GM23338 (cell line): Measurements from ENCODE around the gene M6PR. TPM values are rescaled to one million over a fixed set of nuclear protein-coding genes. Genes with fewer than 3 reads are reported as not detected.

Source experiments
- ATAC-seq: fragments of 200-7000 bp; cut with Tn5 transposase; 3 replicates; pipeline ENCODE4 v1.9.1; 2020
- DNase-seq: peaks from one replicate; pipeline ENCODE4 v3.0.0-alpha.2; 2015; ENCODE audit warnings: low spot score
- H2AFZ ChIP-seq: fragments of 200-600 bp; sonication (generic); 2 replicates; pipeline ENCODE4 v1.8.0; 2016; ENCODE audit warnings: antibody characterized with exemption, mild to moderate bottlenecking, moderate library complexity
- H3F3A ChIP-seq: fragments of 200-600 bp; sonication (generic); replicated peaks from 2 replicates; pipeline ENCODE4 v1.8.0; 2017; ENCODE audit warnings: antibody characterized with exemption, mixed run types, low read depth
- H3K27ac ChIP-seq: fragments of 200-600 bp; sonication (generic); 2 replicates; pipeline ENCODE4 v1.6.1; 2016; ENCODE audit warnings: low read depth
- H3K27me3 ChIP-seq: fragments of 200-600 bp; sonication (generic); 2 replicates; pipeline ENCODE4 v1.8.0; 2016; ENCODE audit warnings: mild to moderate bottlenecking, mixed run types, moderate library complexity; ENCODE audit not compliant: insufficient read depth
- H3K36me3 ChIP-seq: fragments of 200-600 bp; sonication (generic); 2 replicates; pipeline ENCODE4 v1.8.0; 2016; ENCODE audit warnings: mild to moderate bottlenecking; ENCODE audit not compliant: insufficient read depth
- H3K4me1 ChIP-seq: fragments of 200-600 bp; sonication (generic); 2 replicates; pipeline ENCODE4 v1.8.0; 2016; ENCODE audit warnings: mild to moderate bottlenecking, moderate library complexity; ENCODE audit not compliant: insufficient read depth
- H3K4me2 ChIP-seq: fragments of 200-600 bp; sonication (generic); 2 replicates; pipeline ENCODE4 v1.7.1; 2017; ENCODE audit warnings: mixed run types
- H3K4me3 ChIP-seq: fragments of 200-600 bp; sonication (generic); 2 replicates; pipeline ENCODE4 v1.6.1; 2016; ENCODE audit warnings: mixed run types
- H3K79me2 ChIP-seq: fragments of 200-600 bp; sonication (generic); replicated peaks from 2 replicates; pipeline ENCODE4 v1.8.0; 2017; ENCODE audit warnings: mild to moderate bottlenecking; ENCODE audit not compliant: insufficient read depth
- H3K9me2 ChIP-seq: fragments of 200-600 bp; sonication (generic); 2 replicates; pipeline ENCODE4 v1.8.0; 2017; ENCODE audit not compliant: insufficient read depth
- H4K20me1 ChIP-seq: fragments of 200-600 bp; sonication (generic); replicated peaks from 2 replicates; pipeline ENCODE4 v1.8.0; 2017; ENCODE audit warnings: mild to moderate bottlenecking; ENCODE audit not compliant: insufficient read depth
- H3K27ac Mint-ChIP-seq: 2 replicates; pipeline ENCODE4 v1.8.0; 2020; ENCODE audit warnings: inconsistent platforms, mild to moderate bottlenecking, moderate library complexity, mixed read lengths
- H3K27me3 Mint-ChIP-seq: 3 replicates; pipeline ENCODE4 v1.8.0; 2022; ENCODE audit warnings: low read depth, mild to moderate bottlenecking, moderate library complexity, mixed read lengths, inconsistent platforms; ENCODE audit not compliant: insufficient read depth, poor library complexity
- H3K36me3 Mint-ChIP-seq: 3 replicates; pipeline ENCODE4 v1.8.0; 2021; ENCODE audit warnings: low read depth, mild to moderate bottlenecking, inconsistent platforms, moderate library complexity, mixed read lengths
- H3K4me1 Mint-ChIP-seq: 3 replicates; pipeline ENCODE4 v1.8.0; 2020; ENCODE audit warnings: mild to moderate bottlenecking, inconsistent platforms, mixed read lengths
- H3K4me3 Mint-ChIP-seq: 3 replicates; pipeline ENCODE4 v1.8.0; 2021; ENCODE audit warnings: moderate library complexity, mild to moderate bottlenecking, inconsistent platforms, mixed read lengths
- H3K9me3 Mint-ChIP-seq: 3 replicates; pipeline ENCODE4 v1.8.0; 2020; ENCODE audit warnings: moderate library complexity, mild to moderate bottlenecking, inconsistent platforms, mixed read lengths
- CREB1 ChIP-seq: fragments of 250-450 bp; sonication (Bioruptor Pico); IDR thresholded peaks from 2 replicates; pipeline ENCODE4 v1.5.0; 2020; ENCODE audit warnings: low read depth, mild to moderate bottlenecking, moderate library complexity
- ETS1 ChIP-seq: IDR thresholded peaks from 2 replicates; pipeline ENCODE4 v1.6.1; 2016; ENCODE audit warnings: antibody characterized with exemption
- EZH2 ChIP-seq: fragments of 200-600 bp; sonication (generic); IDR thresholded peaks from one replicate; pipeline ENCODE4 v1.8.0; 2017; ENCODE audit warnings: antibody characterized with exemption, mild to moderate bottlenecking, low read depth; ENCODE audit not compliant: unreplicated experiment
- EZH2phosphoT487 ChIP-seq: fragments of 200-600 bp; sonication (generic); IDR thresholded peaks from one replicate; pipeline ENCODE4 v1.8.1; 2018; ENCODE audit warnings: antibody characterized with exemption; ENCODE audit not compliant: unreplicated experiment
- JUNB ChIP-seq: IDR thresholded peaks from one replicate; pipeline ENCODE4 v1.6.1; 2016; ENCODE audit warnings: antibody characterized with exemption; ENCODE audit not compliant: unreplicated experiment
- NANOG ChIP-seq: IDR thresholded peaks from 2 replicates; pipeline ENCODE4 v1.6.1; 2016; ENCODE audit warnings: antibody characterized with exemption, borderline replicate concordance
- STAT1 ChIP-seq: IDR thresholded peaks from one replicate; pipeline ENCODE4 v1.6.1; 2016; ENCODE audit warnings: antibody characterized with exemption; ENCODE audit not compliant: unreplicated experiment
- ZNF114 ChIP-seq: fragments of 250-450 bp; sonication (Bioruptor Pico); IDR thresholded peaks from 2 replicates; pipeline ENCODE4 v1.5.0; 2020; ENCODE audit warnings: mild to moderate bottlenecking, moderate library complexity
- ZNF331 ChIP-seq: fragments of 250-450 bp; sonication (Bioruptor Pico); IDR thresholded peaks from 2 replicates; pipeline ENCODE4 v1.5.0; 2020; ENCODE audit warnings: low read depth, mild to moderate bottlenecking, moderate library complexity
- ZNF462 ChIP-seq: fragments of 250-450 bp; sonication (Bioruptor Pico); IDR thresholded peaks from 2 replicates; pipeline ENCODE4 v1.5.0; 2020; ENCODE audit warnings: mild to moderate bottlenecking, moderate library complexity
- polyA plus RNA-seq: library from polyadenylated mRNA; unstranded; fragments of >200 nt; fragmentation: Nextera tagmentation; extraction: Ambion mirVana; gene quantifications from 2 replicates; pipeline ENCODE4 v1.2.1, GENCODE V29; 2016
- total RNA-seq: library from RNA; depleted of rRNA; stranded (reverse); fragments of >200 nt; shearing (Covaris generic); gene quantifications from 2 replicates; pipeline ENCODE4 v1.2.3, GENCODE V29; 2014
- TF ChIP-seq, protein P1 (sequence below), 2 experiments: fragments of 200-600 bp in 1 of 2; sonication (generic) in 1 of 2; conservative IDR thresholded peaks; 2 replicates each; pipeline versions ENCODE4 v1.5.1 to v1.6.1; 2016 to 2017; ENCODE audit warnings: antibody characterized with exemption in 2 of 2, low read depth in 2 of 2, mild to moderate bottlenecking in 2 of 2, moderate library complexity in 1 of 2

The M6PR gene
- total and polyA plus RNA-seq, 2 experiments from 2014 or later, result 103 to 147 TPM

- H3K79me2 ChIP-seq, result no peaks in the 10 kb centered on the region
- H3K4me3 Mint-ChIP-seq, result no peak overlapping the region
- H3K4me3 ChIP-seq, result no peak overlapping the region
- H2AFZ ChIP-seq, result no peak overlapping the region
- peaks cover 66% of the 10 kb centered on the region for H3K36me3 Mint-ChIP-seq
- no peaks in the 10 kb centered on the region for H3K4me1 ChIP-seq
- H3K9me3 Mint-ChIP-seq, result peaks cover 42% of the 10 kb centered on the region
- DNase-seq (no peak), ATAC-seq (no peak)
- H3K4me1 Mint-ChIP-seq, result no peaks in the 10 kb centered on the region
- no peak overlapping the region for H3K27ac Mint-ChIP-seq
- peaks cover 1% of the 10 kb centered on the region for H3K27me3 Mint-ChIP-seq
- H3K27ac ChIP-seq, result no peak overlapping the region
- no peaks in the 10 kb centered on the region for H4K20me1 ChIP-seq
- TF ChIP-seq ETS1 (no peak), ZNF331 (CRISPR knock-in tag) (no peak), EZH2phosphoT487 (no peak), STAT1 (no peak), CREB1 (CRISPR knock-in tag) (no peak), EZH2 (no peak)
- no peaks in the 10 kb centered on the region for H3K27me3 ChIP-seq
- H3F3A ChIP-seq, result peaks cover 3% of the 10 kb centered on the region; the same call in 1 of the 2 replicates
- H3K9me2 ChIP-seq, result no peaks in the 10 kb centered on the region
- H3K36me3 ChIP-seq, result peaks cover 11% of the 10 kb centered on the region; the same call in 1 of the 2 replicates
- no peak overlapping the region for H3K4me2 ChIP-seq
Measured at GRCh38 chr12:8960176-8960575, 10.7 kb upstream of the M6PR start.

GRCh38 chr12:8958066-8958465, 8.6 kb upstream of the M6PR start:
- H3K27me3 ChIP-seq, result no peaks in the 10 kb centered on the region
- no peak overlapping the region for H2AFZ ChIP-seq
- peaks cover 18% of the 10 kb centered on the region; the same call in 1 of the 2 replicates for H3K36me3 ChIP-seq
- no peak for ATAC-seq
- H3K4me3 Mint-ChIP-seq, result no peak overlapping the region
- no peaks in the 10 kb centered on the region for H3K4me1 Mint-ChIP-seq
- H3K4me1 ChIP-seq, result no peaks in the 10 kb centered on the region
- no peaks in the 10 kb centered on the region for H4K20me1 ChIP-seq
- H3K79me2 ChIP-seq, result no peaks in the 10 kb centered on the region
- no peaks in the 10 kb centered on the region for H3K9me2 ChIP-seq
- H3K4me3 ChIP-seq, result no peak overlapping the region
- peaks cover 48% of the 10 kb centered on the region for H3K9me3 Mint-ChIP-seq
- peaks cover 74% of the 10 kb centered on the region for H3K36me3 Mint-ChIP-seq
- DNase-seq, result no peak
- H3K27me3 Mint-ChIP-seq, result peaks cover 1% of the 10 kb centered on the region
- no peak overlapping the region for H3K4me2 ChIP-seq
- peaks cover 3% of the 10 kb centered on the region; the same call in 1 of the 2 replicates for H3F3A ChIP-seq
- H3K27ac ChIP-seq, result no peak overlapping the region
- no peak overlapping the region for H3K27ac Mint-ChIP-seq
- TF ChIP-seq, protein P1, sequence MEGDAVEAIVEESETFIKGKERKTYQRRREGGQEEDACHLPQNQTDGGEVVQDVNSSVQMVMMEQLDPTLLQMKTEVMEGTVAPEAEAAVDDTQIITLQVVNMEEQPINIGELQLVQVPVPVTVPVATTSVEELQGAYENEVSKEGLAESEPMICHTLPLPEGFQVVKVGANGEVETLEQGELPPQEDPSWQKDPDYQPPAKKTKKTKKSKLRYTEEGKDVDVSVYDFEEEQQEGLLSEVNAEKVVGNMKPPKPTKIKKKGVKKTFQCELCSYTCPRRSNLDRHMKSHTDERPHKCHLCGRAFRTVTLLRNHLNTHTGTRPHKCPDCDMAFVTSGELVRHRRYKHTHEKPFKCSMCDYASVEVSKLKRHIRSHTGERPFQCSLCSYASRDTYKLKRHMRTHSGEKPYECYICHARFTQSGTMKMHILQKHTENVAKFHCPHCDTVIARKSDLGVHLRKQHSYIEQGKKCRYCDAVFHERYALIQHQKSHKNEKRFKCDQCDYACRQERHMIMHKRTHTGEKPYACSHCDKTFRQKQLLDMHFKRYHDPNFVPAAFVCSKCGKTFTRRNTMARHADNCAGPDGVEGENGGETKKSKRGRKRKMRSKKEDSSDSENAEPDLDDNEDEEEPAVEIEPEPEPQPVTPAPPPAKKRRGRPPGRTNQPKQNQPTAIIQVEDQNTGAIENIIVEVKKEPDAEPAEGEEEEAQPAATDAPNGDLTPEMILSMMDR (conservative IDR thresholded peaks at IDR 0.05; ENCODE audit: low read depth in 2 of 2), result no peak
- TF ChIP-seq STAT1 (no peak), JUNB (no peak), NANOG (no peak), EZH2phosphoT487 (no peak), ZNF114 (CRISPR knock-in tag) (no peak), ZNF462 (CRISPR knock-in tag) (no peak), ZNF331 (CRISPR knock-in tag) (no peak)
